HepG2 (cell line): ENCODE results near the gene BAZ1A. TPM values are rescaled to one million over a fixed set of nuclear protein-coding genes. Genes with fewer than 3 reads are reported as not detected.

Experiments used
- CAMTA2 ChIP-seq: sonication (generic); formaldehyde crosslinking; IDR thresholded peaks from 2 replicates; pipeline ENCODE4 v1.4.0; 2020; ENCODE audit warnings: mild to moderate bottlenecking, missing genetic modification reagents, borderline replicate concordance
- FOSL1 ChIP-seq: sonication (generic); formaldehyde crosslinking; IDR thresholded peaks from 2 replicates; pipeline ENCODE4 v1.9.0; 2021; ENCODE audit warnings: missing genetic modification reagents, borderline replicate concordance
- ISX ChIP-seq: sonication (generic); formaldehyde crosslinking; conservative IDR thresholded peaks from 2 replicates; pipeline ENCODE4 v1.5.0; 2020; ENCODE audit warnings: missing genetic modification reagents
- KDM1A ChIP-seq: IDR thresholded peaks from 2 replicates; pipeline ENCODE4 v1.6.1; 2016; ENCODE audit warnings: missing compliant biosample characterization
- KLF11 ChIP-seq: IDR thresholded peaks from 2 replicates; pipeline ENCODE4 v1.6.1; 2016; ENCODE audit warnings: missing compliant biosample characterization
- LCORL ChIP-seq, 2 experiments: fragments of 450-650 bp in 1 of 2; sonication (generic) in 1 of 2; formaldehyde crosslinking in 1 of 2; IDR thresholded peaks; 2 replicates each; pipeline versions ENCODE4 v1.5.0 to v1.6.1; 2017 to 2020; ENCODE audit warnings: antibody characterized with exemption in 1 of 2, missing genetic modification reagents in 1 of 2
- NR1H2 ChIP-seq: sonication (generic); formaldehyde crosslinking; IDR thresholded peaks from 2 replicates; pipeline ENCODE4 v1.8.1; 2022; ENCODE audit warnings: low read depth, missing genetic modification reagents, borderline replicate concordance
- PAX8 ChIP-seq: sonication (generic); formaldehyde crosslinking; IDR thresholded peaks from 2 replicates; pipeline ENCODE4 v1.8.0; 2022; ENCODE audit warnings: mild to moderate bottlenecking, missing genetic modification reagents, borderline replicate concordance
- PITX1 ChIP-seq: sonication (generic); formaldehyde crosslinking; IDR thresholded peaks from 2 replicates; pipeline ENCODE4 v1.5.1; 2020; ENCODE audit warnings: mild to moderate bottlenecking, missing genetic modification reagents
- POLR2G ChIP-seq: fragments of 200-400 bp; formaldehyde crosslinking; IDR thresholded peaks from 2 replicates; pipeline ENCODE4 v1.6.1; 2018; ENCODE audit warnings: mild to moderate bottlenecking, low read depth, low read length, moderate library complexity
- RBAK ChIP-seq: sonication (generic); formaldehyde crosslinking; IDR thresholded peaks from 2 replicates; pipeline ENCODE4 v1.5.1; 2020; ENCODE audit warnings: mild to moderate bottlenecking, missing genetic modification reagents
- RXRA ChIP-seq: sonication (generic); formaldehyde crosslinking; IDR thresholded peaks from 2 replicates; pipeline ENCODE4 v1.5.1; 2020; ENCODE audit warnings: missing genetic modification reagents
- SIN3A ChIP-seq: IDR thresholded peaks from 2 replicates; pipeline ENCODE4 v1.6.1; 2011; ENCODE audit warnings: low read depth, mild to moderate bottlenecking, control low read depth, low read length, borderline replicate concordance
- SRSF1 ChIP-seq: fragments of 200-400 bp; formaldehyde crosslinking; optimal IDR thresholded peaks from 2 replicates; pipeline ENCODE3; 2017; ENCODE audit warnings: mild to moderate bottlenecking, low read depth, low read length, moderate library complexity
- TSC22D2 ChIP-seq: sonication (generic); formaldehyde crosslinking; IDR thresholded peaks from 2 replicates; pipeline ENCODE4 v1.5.1; 2020; ENCODE audit warnings: missing genetic modification reagents, mild to moderate bottlenecking, borderline replicate concordance
- ZBTB1 ChIP-seq: sonication (generic); formaldehyde crosslinking; IDR thresholded peaks from 2 replicates; pipeline ENCODE4 v1.4.0; 2020; ENCODE audit warnings: missing genetic modification reagents, borderline replicate concordance
- ZFYVE20 ChIP-seq: sonication (generic); formaldehyde crosslinking; IDR thresholded peaks from 2 replicates; pipeline ENCODE4 v1.8.0; 2023; ENCODE audit warnings: low read depth, mild to moderate bottlenecking, moderate library complexity, missing genetic modification reagents, borderline replicate concordance
- ZMYM4 ChIP-seq: sonication (generic); formaldehyde crosslinking; IDR thresholded peaks from 2 replicates; pipeline ENCODE4 v1.8.1; 2023; ENCODE audit warnings: mild to moderate bottlenecking, missing genetic modification reagents
- ZNF337 ChIP-seq: sonication (generic); formaldehyde crosslinking; IDR thresholded peaks from 2 replicates; pipeline ENCODE4 v1.5.1; 2020; ENCODE audit warnings: missing genetic modification reagents, low read depth, mild to moderate bottlenecking, borderline replicate concordance
- ZNF468 ChIP-seq: sonication (generic); formaldehyde crosslinking; IDR thresholded peaks from 2 replicates; pipeline ENCODE4 v1.8.0; 2022; ENCODE audit warnings: mild to moderate bottlenecking, moderate library complexity, missing genetic modification reagents
- ZNF557 ChIP-seq: sonication (generic); formaldehyde crosslinking; IDR thresholded peaks from 2 replicates; pipeline ENCODE4 v1.4.0; 2020; ENCODE audit warnings: missing genetic modification reagents
- ZNF577 ChIP-seq: sonication (generic); formaldehyde crosslinking; IDR thresholded peaks from 2 replicates; pipeline ENCODE4 v1.4.0; 2020; ENCODE audit warnings: mild to moderate bottlenecking, low read depth, missing genetic modification reagents, borderline replicate concordance
- ZNF713 ChIP-seq: sonication (generic); formaldehyde crosslinking; IDR thresholded peaks from 2 replicates; pipeline ENCODE4 v1.4.0; 2020; ENCODE audit warnings: mild to moderate bottlenecking, missing genetic modification reagents
- ZNF775 ChIP-seq: sonication (generic); formaldehyde crosslinking; IDR thresholded peaks from 2 replicates; pipeline ENCODE4 v1.4.0; 2020; ENCODE audit warnings: missing genetic modification reagents, mild to moderate bottlenecking, moderate library complexity, borderline replicate concordance
- ZNF782 ChIP-seq: sonication (generic); formaldehyde crosslinking; IDR thresholded peaks from 2 replicates; pipeline ENCODE4 v1.4.0; 2020; ENCODE audit warnings: missing genetic modification reagents, mild to moderate bottlenecking, borderline replicate concordance
- ZNF891 ChIP-seq: sonication (generic); formaldehyde crosslinking; IDR thresholded peaks from 2 replicates; pipeline ENCODE4 v1.5.0; 2020; ENCODE audit warnings: mild to moderate bottlenecking, missing genetic modification reagents
- ZSCAN22 ChIP-seq: sonication (generic); formaldehyde crosslinking; IDR thresholded peaks from 2 replicates; pipeline ENCODE4 v1.4.0; 2020; ENCODE audit warnings: mild to moderate bottlenecking, missing genetic modification reagents
- polyA plus RNA-seq, 8 experiments: library from polyadenylated mRNA; depleted of rRNA in 3 of 8; stranded (reverse) in 7 of 8; unstranded in 1 of 8; fragments of >200 nt; fragmentation: Illumina TruSeq in 4 of 8; extraction: Trizol in 4 of 8; gene quantifications; 2 replicates each; pipeline versions ENCODE4 v1.2.1 to v1.2.3, GENCODE V29; 2011 to 2016; ENCODE audit warnings: low read depth in 4 of 8, missing spikeins in 1 of 8, mixed read lengths in 1 of 8; ENCODE audit not compliant: insufficient read depth in 1 of 8
- total RNA-seq, 5 experiments: library from RNA; depleted of rRNA; stranded (reverse); fragments of >200 nt; fragmentation: Illumina TruSeq; extraction: Trizol; gene quantifications; 2 replicates each; pipeline ENCODE4 v1.2.3, GENCODE V29; 2016; ENCODE audit warnings: low read depth in 1 of 5
- TF ChIP-seq, protein P1 (sequence below): IDR thresholded peaks from 2 replicates; pipeline ENCODE4 v1.6.1; 2016; ENCODE audit warnings: missing biosample characterization, missing genetic modification reagents, low read depth

The BAZ1A gene
- total and polyA plus RNA-seq, 2 of the 13 experiments (the other 11 are each of a cell fraction or from before 2014, with no cell fraction given) = 20.9 to 56.8 TPM

DNA sequence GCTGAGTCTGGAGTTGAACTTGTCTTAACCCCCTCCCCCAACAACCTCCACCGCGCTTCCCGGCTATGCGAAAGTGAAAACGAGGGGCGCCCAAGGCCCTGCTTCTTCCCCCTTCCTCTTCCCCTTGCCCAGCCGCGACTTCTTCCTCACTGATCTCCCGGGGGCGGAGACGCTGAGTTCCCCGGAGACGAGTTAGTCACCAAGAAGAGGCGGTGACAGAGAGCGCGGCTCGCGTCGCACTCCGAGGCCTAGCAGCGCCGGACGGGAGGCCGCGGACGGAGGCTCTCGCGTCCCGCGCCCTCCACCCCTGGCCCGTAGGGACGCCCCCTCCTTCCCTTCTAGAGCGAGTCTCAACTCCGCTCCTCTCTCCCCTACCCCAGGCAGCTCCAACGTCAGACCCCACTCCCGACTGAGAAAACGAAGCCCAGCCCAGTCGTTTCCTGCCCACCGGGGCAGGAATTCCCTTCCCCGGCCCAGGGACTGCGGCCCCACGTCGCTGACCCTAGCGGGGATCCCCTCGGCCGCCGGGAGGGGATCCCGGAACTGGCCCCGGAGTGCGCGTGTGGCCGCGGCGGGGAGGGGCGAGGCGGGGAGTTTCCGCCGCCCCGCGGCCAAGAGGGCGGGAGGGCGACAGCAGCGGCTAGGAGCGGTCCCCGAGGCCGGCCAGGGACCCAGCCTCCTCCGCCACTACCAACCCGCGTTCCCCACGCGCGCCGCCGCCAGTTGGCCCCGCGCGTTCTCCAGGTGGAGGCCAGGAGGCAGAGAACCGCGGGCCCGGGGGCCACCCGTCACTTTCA is 1.4 kb downstream of the BAZ1A start (continued):
- TF ChIP-seq NR1H2 (CRISPR knock-in tag) = no peak
- peak; percentile 98; the same call in 1 of the 2 replicates for TF ChIP-seq ZNF782 (CRISPR knock-in tag)
- peak; percentile 95 for TF ChIP-seq POLR2G
- 0 out of 2 replicates have a peak, but pooled peaks have one; percentile 93 for TF ChIP-seq CAMTA2 (CRISPR knock-in tag)
- TF ChIP-seq ZNF577 (CRISPR knock-in tag) = peak; percentile 94; the same call in 1 of the 2 replicates
- TF ChIP-seq RBAK (CRISPR knock-in tag) = peak; percentile 74; the same call in 1 of the 2 replicates
- peak; percentile 97 for TF ChIP-seq PAX8 (CRISPR knock-in tag)
- peak; percentile 73; the same call in 1 of the 2 replicates for TF ChIP-seq TSC22D2 (CRISPR knock-in tag)
- TF ChIP-seq ZFYVE20 (CRISPR knock-in tag) = peak; percentile 12; the same call in 1 of the 2 replicates
- TF ChIP-seq ZNF468 (CRISPR knock-in tag) = peak; percentile 98
- TF ChIP-seq ZSCAN22 (CRISPR knock-in tag) = peak; percentile 81
- TF ChIP-seq SRSF1 = peak; percentile 76
- peak; percentile 69; the same call in 1 of the 2 replicates for TF ChIP-seq ZNF337 (CRISPR knock-in tag)
- TF ChIP-seq ISX = no peak
- peak; percentile 62; the same call in 1 of the 2 replicates for TF ChIP-seq PITX1
- TF ChIP-seq ZNF557 = no peak; the same call in none of the 2 replicates
- TF ChIP-seq, protein P1, sequence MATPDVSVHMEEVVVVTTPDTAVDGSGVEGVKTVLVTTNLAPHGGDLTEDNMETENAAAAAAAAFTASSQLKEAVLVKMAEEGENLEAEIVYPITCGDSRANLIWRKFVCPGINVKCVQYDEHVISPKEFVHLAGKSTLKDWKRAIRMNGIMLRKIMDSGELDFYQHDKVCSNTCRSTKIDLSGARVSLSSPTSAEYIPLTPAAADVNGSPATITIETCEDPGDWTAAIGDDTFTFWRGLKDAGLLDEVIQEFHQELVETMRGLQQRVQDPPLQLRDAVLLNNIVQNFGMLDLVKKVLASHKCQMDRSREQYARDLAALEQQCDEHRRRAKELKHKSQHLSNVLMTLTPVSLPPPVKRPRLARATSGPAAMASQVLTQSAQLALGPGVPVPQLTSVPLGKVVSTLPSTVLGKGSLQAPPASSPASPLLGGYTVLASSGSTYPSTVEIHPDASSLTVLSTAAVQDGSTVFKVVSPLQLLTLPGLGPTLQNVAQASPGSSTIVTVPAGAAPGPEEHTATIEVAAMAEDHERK (CRISPR knock-in tag) = no peak
- no peak for TF ChIP-seq FOSL1 (CRISPR knock-in tag)
- TF ChIP-seq RXRA = peak; percentile 85
- peak; percentile 96 for TF ChIP-seq ZNF775 (CRISPR knock-in tag)
- TF ChIP-seq ZNF891 = peak; percentile 81
- TF ChIP-seq KDM1A (CRISPR knock-in tag) = peak; percentile 71; the same call in 1 of the 2 replicates
- TF ChIP-seq LCORL (IDR thresholded peaks at IDR 0.05) = no peak
- TF ChIP-seq LCORL (CRISPR knock-in tag; IDR thresholded peaks at IDR 0.05) = peak; percentile 86
- peak; percentile 89 for TF ChIP-seq ZMYM4 (CRISPR knock-in tag)
- no peak for TF ChIP-seq SIN3A
- peak; percentile 94 for TF ChIP-seq ZNF713 (CRISPR knock-in tag)
- peak; percentile 74; the same call in 1 of the 2 replicates for TF ChIP-seq ZBTB1 (CRISPR knock-in tag)
- TF ChIP-seq KLF11 (CRISPR knock-in tag) = peak; percentile 79; the same call in 1 of the 2 replicates
